HEK293 (cell line): Measurements from ENCODE around the gene PPP3CA.

Experiments
- CTCF ChIA-PET: fragments of 350-600 bp; formaldehyde crosslinking; extraction: SDS; loops from one replicate; lab custom pipeline; 2021; ENCODE audit warnings: antibody characterized with exemption; lab: Yijun Ruan, JAX
- POLR2A ChIA-PET: fragments of 300-600 bp; formaldehyde crosslinking; extraction: SDS; loops from one replicate; lab custom pipeline; 2020; ENCODE audit warnings: antibody characterized with exemption, inconsistent platforms; lab: Yijun Ruan, JAX
- H3K27ac ChIP-seq: fragments of 200-500 bp; sonication (Bioruptor generic); 2 replicates; pipeline ENCODE4 v1.5.1; 2014; ENCODE audit warnings: low read depth, low read length, control low read depth, inconsistent platforms; ENCODE audit errors: extremely low read depth
- H3K36me3 ChIP-seq, 2 experiments: fragments of 200-500 bp in 1 of 2; sonication (Bioruptor generic) in 1 of 2; 1 replicate in 1 of 2; 2 replicates in 1 of 2; pipeline ENCODE4 v1.5.1; 2014 to 2017; ENCODE audit warnings: inconsistent platforms in 2 of 2, low read length in 2 of 2; ENCODE audit not compliant: control insufficient read depth in 2 of 2, insufficient read depth in 1 of 2
- H3K4me1 ChIP-seq: fragments of 200-500 bp; sonication (Bioruptor generic); 2 replicates; pipeline ENCODE4 v1.5.1; 2014; ENCODE audit warnings: mild to moderate bottlenecking, low read length, inconsistent platforms; ENCODE audit not compliant: control insufficient read depth, insufficient read depth
- H3K4me3 ChIP-seq: 2 replicates; pipeline ENCODE4 v1.5.1; 2011; ENCODE audit warnings: low read depth, mild to moderate bottlenecking, control low read depth, low read length, moderate library complexity
- H3K9me3 ChIP-seq: fragments of 200-500 bp; sonication (Bioruptor generic); 2 replicates; pipeline ENCODE4 v1.5.1; 2014; ENCODE audit warnings: low read depth, low read length, inconsistent platforms; ENCODE audit not compliant: control insufficient read depth, insufficient read depth
- IKZF3 ChIP-seq: fragments of 450-650 bp; IDR thresholded peaks from 2 replicates; pipeline ENCODE4 v1.5.0; 2018; ENCODE audit warnings: missing biosample characterization, mild to moderate bottlenecking, missing genetic modification characterization, moderate library complexity
- KLF16 ChIP-seq: fragments of 450-650 bp; formaldehyde crosslinking; IDR thresholded peaks from 2 replicates; pipeline ENCODE4 v1.5.1; 2017; ENCODE audit warnings: missing biosample characterization, missing genetic modification characterization
- OVOL3 ChIP-seq: fragments of 450-650 bp; formaldehyde crosslinking; IDR thresholded peaks from 2 replicates; pipeline ENCODE4 v1.5.1; 2016; ENCODE audit warnings: missing biosample characterization, missing genetic modification characterization
- RBAK ChIP-seq: fragments of 450-650 bp; formaldehyde crosslinking; IDR thresholded peaks from 2 replicates; pipeline ENCODE4 v1.5.1; 2016; ENCODE audit warnings: missing biosample characterization, missing genetic modification characterization
- TSHZ1 ChIP-seq: fragments of 450-650 bp; formaldehyde crosslinking; IDR thresholded peaks from 2 replicates; pipeline ENCODE4 v1.5.1; 2016; ENCODE audit warnings: missing biosample characterization, missing genetic modification characterization, borderline replicate concordance
- YY2 ChIP-seq: fragments of 450-650 bp; formaldehyde crosslinking; IDR thresholded peaks from 2 replicates; pipeline ENCODE4 v1.5.1; 2016; ENCODE audit warnings: missing biosample characterization, missing genetic modification characterization
- ZBTB6 ChIP-seq: fragments of 450-650 bp; formaldehyde crosslinking; IDR thresholded peaks from 2 replicates; pipeline ENCODE4 v1.5.1; 2017; ENCODE audit warnings: missing biosample characterization, missing genetic modification characterization
- ZFP41 ChIP-seq: fragments of 450-650 bp; formaldehyde crosslinking; IDR thresholded peaks from 2 replicates; pipeline ENCODE4 v1.5.1; 2016; ENCODE audit warnings: missing biosample characterization, missing genetic modification characterization, borderline replicate concordance
- ZNF138 ChIP-seq: fragments of 450-650 bp; formaldehyde crosslinking; IDR thresholded peaks from 2 replicates; pipeline ENCODE4 v1.5.1; 2016; ENCODE audit warnings: missing biosample characterization, missing genetic modification characterization, borderline replicate concordance
- ZNF350 ChIP-seq: fragments of 450-650 bp; formaldehyde crosslinking; IDR thresholded peaks from 2 replicates; pipeline ENCODE4 v1.5.0; 2017; ENCODE audit warnings: missing biosample characterization, mild to moderate bottlenecking, missing genetic modification characterization
- ZNF354C ChIP-seq: fragments of 450-650 bp; formaldehyde crosslinking; IDR thresholded peaks from 2 replicates; pipeline ENCODE4 v1.5.1; 2016; ENCODE audit warnings: missing biosample characterization, missing genetic modification characterization, low read depth, borderline replicate concordance
- ZNF394 ChIP-seq: fragments of 450-650 bp; formaldehyde crosslinking; IDR thresholded peaks from 2 replicates; pipeline ENCODE4 v1.5.1; 2016; ENCODE audit warnings: missing biosample characterization, missing genetic modification characterization, mild to moderate bottlenecking, moderate library complexity, borderline replicate concordance
- ZNF433 ChIP-seq: fragments of 450-650 bp; formaldehyde crosslinking; IDR thresholded peaks from 2 replicates; pipeline ENCODE4 v1.5.1; 2016; ENCODE audit warnings: missing biosample characterization, missing genetic modification characterization, low read depth
- ZNF488 ChIP-seq: fragments of 450-650 bp; formaldehyde crosslinking; IDR thresholded peaks from 2 replicates; pipeline ENCODE4 v1.5.1; 2016; ENCODE audit warnings: missing biosample characterization, missing genetic modification characterization
- ZNF513 ChIP-seq: fragments of 450-650 bp; IDR thresholded peaks from 2 replicates; pipeline ENCODE4 v1.5.1; 2018; ENCODE audit warnings: missing biosample characterization, missing genetic modification characterization
- ZNF580 ChIP-seq: fragments of 450-650 bp; formaldehyde crosslinking; IDR thresholded peaks from 2 replicates; pipeline ENCODE4 v1.5.1; 2016; ENCODE audit warnings: missing biosample characterization, missing genetic modification characterization
- ZNF585B ChIP-seq: fragments of 450-650 bp; formaldehyde crosslinking; IDR thresholded peaks from 2 replicates; pipeline ENCODE4 v1.5.1; 2016; ENCODE audit warnings: missing biosample characterization, missing genetic modification characterization
- ZNF701 ChIP-seq: fragments of 450-650 bp; formaldehyde crosslinking; IDR thresholded peaks from 2 replicates; pipeline ENCODE4 v1.5.1; 2016; ENCODE audit warnings: missing biosample characterization, missing genetic modification characterization
- ZNF792 ChIP-seq: fragments of 450-650 bp; formaldehyde crosslinking; IDR thresholded peaks from 2 replicates; pipeline ENCODE4 v1.5.1; 2016; ENCODE audit warnings: missing biosample characterization, missing genetic modification characterization
- ZSCAN18 ChIP-seq: fragments of 450-650 bp; formaldehyde crosslinking; IDR thresholded peaks from 2 replicates; pipeline ENCODE4 v1.5.1; 2016; ENCODE audit warnings: missing biosample characterization, missing genetic modification characterization

Gene PPP3CA

GRCh38 chr4:101269682-101270081, 77.6 kb downstream of the PPP3CA start:
- POLR2A ChIA-PET: no interaction called here
- TF ChIP-seq ZNF701 (tag by site-specific recombination) (no peak), ZNF792 (tag by site-specific recombination) (no peak), ZNF394 (tag by site-specific recombination) (no peak), ZNF138 (tag by site-specific recombination) (no peak), ZNF488 (tag by site-specific recombination) (no peak), OVOL3 (tag by site-specific recombination) (no peak), ZFP41 (tag by site-specific recombination) (no peak), ZBTB6 (tag by site-specific recombination) (no peak), TSHZ1 (tag by site-specific recombination) (no peak), ZNF513 (tag by site-specific recombination) (no peak), ZNF354C (tag by site-specific recombination) (no peak), ZNF585B (tag by site-specific recombination) (no peak), ZNF580 (tag by site-specific recombination) (no peak), IKZF3 (no peak), ZNF433 (no peak), ZSCAN18 (tag by site-specific recombination) (no peak), KLF16 (no peak), YY2 (tag by site-specific recombination) (no peak), ZNF350 (tag by site-specific recombination) (no peak), RBAK (no peak)
- TF ChIP-seq, all 188 proteins: peak for 0
- Histone ChIP-seq H3K9me3 (no peaks in the 10 kb centered on the region), H3K27ac (no peak overlapping the region), H3K36me3 (no peaks in the 10 kb centered on the region), H3K4me3 (no peak overlapping the region), H3K4me1 (0 out of 2 replicates have a peak, but pooled peaks cover 2% of the 10 kb centered on the region)
- CTCF ChIA-PET: interaction anchor here (0.6 kb wide), 1 partner anchor 1882 kb away, joined by 5 read pairs; no protein-coding TSS in a partner anchor
